ENCODE data around the gene ANP32E.

Gene ANP32E

GRCh38 chr1:150171801-150172200 lies 64.1 kb downstream of the ANP32E start:
- DNase-seq (ENCODE audit: low read depth in 2 of 2) = no peak

GRCh38 chr1:150168960-150169601 lies 66.8 kb downstream of the ANP32E start:
- DNase-seq (ENCODE audit: low read depth in 2 of 2) = no peak

Data from stimulated activated CD8-positive, alpha-beta memory T cell treated with anti-CD3 and anti-CD28 coated beads, Interleukin-7, amount 100 ng/mL, for 4 hours (primary cell).